Activated CD4-positive, alpha-beta T cell treated with anti-CD3 and anti-CD28 coated beads, Interleukin-2, Interleukin-6, amounts not matched to agents 100 ng/mL and 50 ng/mL, durations not matched to agents 16 hours and 8 hours (primary cell): ENCODE measurements around the gene SERPINI2.

ENCODE experiments used
- DNase-seq: peaks from one replicate; pipeline ENCODE4 v3.0.0-alpha.2; 2020

SERPINI2 gene

DNA sequence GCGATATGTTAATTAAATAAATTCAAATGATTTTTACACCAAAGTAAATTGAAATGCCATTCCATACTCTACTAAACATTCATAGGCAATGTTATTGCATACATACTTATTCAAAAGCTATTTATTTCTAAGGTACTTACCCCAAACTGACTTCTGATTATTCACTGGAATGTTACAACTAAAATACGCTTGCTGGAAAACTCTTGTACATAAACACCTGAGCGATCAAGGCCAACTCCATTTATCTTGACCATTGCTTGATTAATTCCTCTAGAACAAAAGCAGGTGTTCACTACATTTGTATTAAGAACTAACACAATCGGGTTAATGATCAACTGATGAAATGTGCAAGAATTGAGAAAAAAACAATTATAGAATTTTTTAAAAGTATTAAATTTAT lies at the start of gene SERPINI2:
SERPINI2 (minus strand) TSS at position 180 of the 400 bp plus-strand sequence. CDS start 2,208 bp downstream, outside the sequence.
- DNase-seq: no peak

GRCh38 chr3:167521006-167521355 lies 47.1 kb upstream of the SERPINI2 start:
- no peak for DNase-seq

- no peak for DNase-seq
Observed at GRCh38 chr3:167520266-167521005, 46.6 kb upstream of the SERPINI2 start.

GRCh38 chr3:167507954-167508353 lies 34.1 kb upstream of the SERPINI2 start:
- no peak for DNase-seq

GRCh38 chr3:167502401-167502800 lies 28.6 kb upstream of the SERPINI2 start:
- no peak for DNase-seq

GRCh38 chr3:167501941-167502340 lies 28.1 kb upstream of the SERPINI2 start:
- no peak for DNase-seq

DNA sequence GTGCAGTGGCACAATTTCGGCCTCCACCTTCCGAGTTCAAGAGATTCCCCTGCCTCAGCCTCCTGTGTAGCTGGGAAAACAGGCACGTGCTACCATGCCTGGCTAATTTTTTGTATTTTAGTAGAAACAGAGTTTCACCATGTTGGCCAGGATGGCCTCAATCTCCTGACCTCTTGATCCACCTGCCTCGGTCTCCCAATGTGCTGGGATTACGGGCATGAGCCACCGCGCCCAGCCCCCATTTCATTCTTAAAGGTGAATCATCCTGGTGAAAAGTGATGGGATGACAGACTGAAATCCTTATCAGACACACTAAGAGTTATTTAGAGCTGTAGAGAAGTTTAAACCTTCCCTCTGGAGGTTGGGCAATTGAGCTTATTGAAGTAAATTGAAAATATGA lies 24.1 kb upstream of the SERPINI2 start:
- no peak for DNase-seq

DNA sequence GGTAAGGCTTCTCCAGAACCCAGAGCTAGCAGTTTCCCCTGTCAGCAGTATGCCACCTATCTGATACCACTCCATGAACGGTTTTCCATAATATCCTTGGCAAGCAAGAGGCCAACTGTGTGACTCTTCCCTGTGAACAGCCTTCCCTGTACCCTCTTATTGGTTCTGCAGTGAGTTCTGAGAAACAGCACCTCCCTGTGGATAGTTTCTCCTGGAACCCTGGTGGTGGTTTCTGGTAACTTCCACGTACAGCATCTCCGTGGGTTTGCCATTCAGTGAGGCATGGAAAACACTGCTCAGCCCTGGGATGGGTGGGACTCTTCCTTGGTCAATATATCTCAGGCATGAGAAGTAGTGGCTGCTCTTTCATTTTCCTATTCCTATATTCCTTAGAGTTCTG lies 19.4 kb upstream of the SERPINI2 start:
- no peak for DNase-seq

DNA sequence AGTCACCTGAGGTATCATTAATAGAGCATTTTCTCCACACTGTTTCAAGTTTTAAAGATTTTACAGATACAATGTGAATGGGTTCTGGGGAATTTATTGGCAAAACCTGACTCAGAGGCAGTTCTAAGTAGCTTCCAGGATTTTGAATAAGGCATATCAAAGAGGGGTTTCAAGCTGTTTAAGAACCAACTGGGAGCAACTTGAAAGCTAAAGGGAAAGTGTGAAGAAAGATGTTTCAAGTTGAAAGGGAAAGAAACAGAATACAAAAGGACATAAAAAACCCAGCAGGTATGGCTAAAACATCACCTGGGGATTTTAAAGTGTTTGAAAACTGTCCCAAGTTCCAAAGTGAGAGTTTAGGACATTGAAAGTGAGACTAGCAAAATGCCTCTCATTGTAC lies 17.8 kb upstream of the SERPINI2 start:
- no peak for DNase-seq

DNA sequence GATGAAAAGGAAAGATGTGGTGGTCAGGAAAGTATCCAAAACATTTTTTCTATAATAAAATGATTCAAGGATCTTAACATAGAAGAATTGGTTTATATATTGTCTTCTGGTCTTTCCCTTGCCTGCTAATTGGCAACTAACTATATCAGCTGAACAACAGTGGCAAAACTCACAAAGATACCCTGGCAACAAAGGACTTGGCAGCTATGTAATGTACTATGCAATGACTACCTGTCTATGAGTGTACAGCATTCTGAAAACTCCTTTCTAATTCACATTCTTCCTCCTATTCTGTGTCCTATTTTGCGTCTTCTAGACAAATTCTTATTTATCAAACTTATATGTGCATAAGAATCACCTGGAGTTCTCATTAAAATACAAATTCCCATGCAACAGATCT lies 15.7 kb upstream of the SERPINI2 start:
- DNase-seq: no peak

DNA sequence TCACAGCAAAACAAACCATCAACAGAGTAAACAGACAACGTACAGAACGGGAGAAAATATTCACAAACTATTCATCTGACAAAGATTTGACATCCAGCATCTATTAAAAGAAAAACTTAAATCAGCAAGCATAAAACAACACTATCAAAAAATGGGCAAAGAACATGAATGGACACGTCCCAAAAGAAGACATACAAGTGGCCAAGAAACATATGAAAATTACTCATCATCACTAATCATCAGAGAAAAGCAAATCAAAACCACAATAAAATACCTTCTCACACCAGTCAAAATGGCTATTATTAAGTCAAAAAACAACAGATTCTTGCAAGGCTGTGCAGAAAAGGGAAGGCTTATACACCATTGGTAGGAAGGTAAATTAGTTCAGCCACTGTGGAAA lies 13.7 kb upstream of the SERPINI2 start:
- DNase-seq: no peak

- no peak for DNase-seq
Observed at GRCh38 chr3:167484551-167484950, 10.7 kb upstream of the SERPINI2 start.

DNA sequence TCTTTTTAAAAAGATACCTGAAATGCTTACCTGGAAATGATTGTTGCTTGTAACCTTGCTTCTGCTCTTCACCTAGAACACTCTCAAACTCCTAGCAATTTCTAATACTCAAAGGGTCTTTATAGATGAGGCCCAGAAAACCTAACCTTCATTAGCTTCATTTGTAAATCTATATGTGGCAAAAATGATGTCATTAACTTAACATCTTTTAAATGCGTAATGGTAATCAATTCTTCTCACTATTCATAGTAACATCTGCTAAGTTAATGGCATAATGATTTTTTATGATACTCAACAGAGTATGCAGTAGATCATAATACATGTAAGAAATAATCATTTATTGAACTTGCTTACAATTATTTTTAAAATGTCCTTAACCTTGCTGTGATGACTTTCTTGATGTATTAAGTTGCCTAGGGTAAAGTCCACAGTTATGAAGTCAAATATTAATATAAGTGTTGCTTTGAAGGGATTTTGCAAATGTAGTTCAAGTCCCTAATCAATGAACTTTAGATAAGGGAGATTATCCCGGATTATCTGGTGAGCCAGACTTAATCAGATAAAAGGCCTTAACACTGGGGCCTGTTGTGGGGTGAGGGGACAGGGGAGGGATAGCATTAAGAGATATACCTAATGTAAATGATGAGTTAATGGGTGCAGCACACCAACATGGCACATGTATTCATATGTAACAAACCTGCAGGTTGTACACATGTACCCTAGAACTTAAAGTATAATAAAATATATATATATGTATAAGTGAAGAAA lies 10.1 kb upstream of the SERPINI2 start:
- DNase-seq: no peak

DNA sequence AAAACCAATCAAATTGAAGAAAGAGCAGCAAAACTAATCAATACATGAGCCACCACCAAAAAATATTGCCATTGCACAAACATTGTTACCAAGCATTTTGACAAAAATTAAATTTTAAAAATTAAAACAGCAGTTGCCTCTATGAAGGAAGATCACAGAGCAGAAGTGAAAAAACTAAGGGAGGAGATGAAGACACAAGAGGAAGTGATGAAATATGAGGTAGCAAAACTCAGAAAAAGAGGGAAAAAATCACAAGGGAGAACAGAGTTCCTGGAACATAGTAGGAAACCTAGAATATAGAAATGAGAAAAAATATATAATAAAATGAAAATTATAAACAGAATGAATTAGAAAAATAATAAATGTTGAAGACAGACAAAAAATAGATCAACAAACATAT lies 7.3 kb upstream of the SERPINI2 start:
- DNase-seq: no peak

DNA sequence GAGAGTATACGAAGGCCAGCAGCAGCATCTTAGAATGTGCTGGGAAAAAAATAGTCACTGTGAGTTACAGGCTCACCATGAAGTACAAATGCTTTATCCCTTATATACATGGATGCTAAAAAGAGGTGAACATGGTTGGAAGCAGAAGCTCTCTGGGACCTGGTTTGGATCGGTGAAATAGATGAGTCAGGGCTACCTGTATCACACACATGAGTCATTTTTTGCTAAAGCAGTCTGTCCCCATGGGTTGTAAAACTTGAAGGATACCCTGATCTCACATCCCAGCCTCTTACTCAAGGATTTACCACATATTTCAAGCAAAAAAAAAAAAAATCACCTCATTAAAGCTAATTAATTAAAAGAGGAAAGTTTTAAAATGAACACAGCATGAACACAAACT lies 6.9 kb upstream of the SERPINI2 start:
- no peak for DNase-seq

- no peak for DNase-seq
Observed at GRCh38 chr3:167469381-167469780, 4.5 kb downstream of the SERPINI2 start.

DNA sequence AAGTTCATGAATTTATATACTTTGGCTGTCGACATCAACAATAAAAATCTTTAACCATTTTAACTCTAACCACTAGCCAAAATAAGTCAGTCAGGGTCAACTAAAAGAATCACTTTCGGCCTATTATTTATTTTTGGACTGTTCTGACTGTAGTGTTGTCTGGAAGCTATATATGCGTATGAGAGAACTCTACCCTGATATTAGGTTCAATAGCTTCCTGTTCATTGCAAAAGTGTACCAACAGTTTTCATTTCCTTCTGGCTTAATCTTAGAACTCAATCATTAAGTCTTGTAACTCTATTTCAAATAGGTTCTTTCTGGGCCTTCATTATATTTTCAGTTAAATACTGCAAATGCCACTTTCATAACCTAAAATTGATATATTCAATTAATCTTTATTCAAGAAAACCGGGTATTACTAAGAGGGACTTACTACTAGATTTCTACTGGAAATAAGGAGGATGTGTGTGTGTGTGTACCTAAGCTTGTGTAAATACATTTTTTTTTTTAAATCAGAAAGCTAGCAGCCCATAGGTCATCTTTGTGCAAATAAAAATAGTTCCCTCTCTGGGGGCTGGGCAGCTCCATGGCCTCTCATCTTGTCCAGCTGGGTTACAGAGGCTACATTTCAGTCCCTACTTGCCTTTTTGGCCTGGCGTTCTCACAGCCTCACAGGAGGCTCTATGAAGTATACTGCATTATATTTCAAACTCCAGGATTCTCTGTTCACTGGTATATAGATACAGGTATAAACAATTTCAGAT lies 5.8 kb downstream of the SERPINI2 start:
- no peak for DNase-seq

DNA sequence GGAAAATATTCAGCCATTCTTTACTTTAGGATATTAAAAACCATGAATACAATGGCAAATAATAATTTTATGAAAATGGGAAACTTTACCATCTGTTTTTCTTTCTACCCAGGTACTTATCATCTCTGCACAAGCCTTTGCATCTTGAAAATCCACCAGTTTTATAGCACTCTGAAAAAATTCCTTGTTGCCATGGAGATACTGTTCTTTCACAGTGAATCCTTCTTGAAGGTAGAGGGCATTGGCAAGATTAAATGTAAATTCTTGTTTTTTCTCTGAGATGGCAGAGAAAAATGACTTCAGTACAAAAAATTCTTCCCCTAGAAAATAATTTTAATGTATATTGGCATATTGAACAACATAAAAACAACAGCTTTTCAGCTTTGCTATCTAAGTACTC lies 6.9 kb downstream of the SERPINI2 start:
- no peak for DNase-seq

DNA sequence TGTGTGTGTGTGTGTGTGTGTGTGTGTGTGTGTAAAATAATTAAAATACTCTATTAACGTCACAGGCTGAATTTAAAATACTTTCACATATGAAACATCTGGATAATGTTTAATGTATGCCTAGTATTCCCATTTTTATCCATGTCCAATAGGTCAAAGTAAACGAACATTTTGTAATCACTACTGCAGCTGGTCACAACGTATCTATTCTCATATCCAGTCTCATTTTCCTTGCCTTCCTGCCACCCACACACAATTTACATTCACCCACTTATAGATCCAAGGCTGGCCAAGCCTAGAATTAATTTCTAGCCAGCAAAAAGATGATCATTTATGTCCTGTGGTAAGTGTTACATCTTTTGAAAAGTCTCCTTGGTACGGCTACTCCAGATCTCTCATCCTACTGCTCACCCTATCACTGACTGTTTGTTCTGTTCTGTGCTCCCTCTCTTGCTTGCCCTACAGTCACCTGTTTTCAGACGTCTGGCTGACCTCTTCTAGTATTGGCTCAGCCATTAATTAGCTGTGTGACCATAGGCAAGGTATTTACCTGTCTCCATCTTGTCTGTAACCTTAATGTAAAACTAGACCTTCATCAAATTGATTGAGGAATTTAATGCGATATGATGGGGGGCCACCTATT lies 17.6 kb downstream of the SERPINI2 start:
- DNase-seq: no peak

DNA sequence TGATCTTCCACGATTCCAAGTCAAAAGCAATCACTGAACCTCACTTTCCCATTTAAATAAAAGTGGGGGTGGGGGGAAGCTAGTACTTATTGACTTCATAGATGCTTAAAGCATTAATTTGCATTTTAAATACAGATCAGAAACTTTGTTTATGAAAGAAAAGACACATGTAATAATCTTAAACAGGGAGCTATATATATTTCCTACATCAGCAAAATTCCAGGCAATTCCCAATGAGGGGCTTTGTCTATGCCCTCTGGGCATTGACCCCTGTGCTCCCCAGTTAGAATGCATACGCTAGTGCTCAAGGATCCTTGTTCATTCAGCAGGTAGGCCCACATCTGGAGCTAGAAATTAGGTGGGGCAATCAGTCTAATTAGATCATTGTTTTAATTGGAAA lies 20.0 kb downstream of the SERPINI2 start:
- no peak for DNase-seq

GRCh38 chr3:167451282-167451681 lies 22.6 kb downstream of the SERPINI2 start:
- DNase-seq: no peak

GRCh38 chr3:167450675-167451074 lies 23.2 kb downstream of the SERPINI2 start:
- no peak for DNase-seq

DNA sequence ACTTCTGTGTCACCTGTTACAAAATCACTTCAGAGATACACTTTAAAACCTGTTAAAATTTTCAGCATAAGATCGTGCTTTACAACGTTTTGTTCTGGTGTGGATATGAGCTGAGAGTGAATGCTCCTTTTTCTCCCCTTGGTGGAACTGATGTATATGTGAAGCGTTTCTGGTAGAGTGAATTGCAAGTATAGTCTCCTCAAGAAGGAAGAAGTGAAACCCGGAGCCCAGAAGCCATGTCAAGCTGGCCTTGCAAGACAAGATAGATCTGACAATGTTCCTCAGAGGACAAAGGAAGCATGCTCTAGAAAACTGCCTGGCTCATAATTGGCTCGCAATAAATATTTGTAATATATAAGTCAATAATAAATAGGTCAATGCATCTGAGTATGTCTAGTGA lies 23.6 kb downstream of the SERPINI2 start:
- no peak for DNase-seq
